Colonic mucosa (tissue), 4 donors: ENCODE data around the gene RIPOR3. TPM values are rescaled to one million over a fixed set of nuclear protein-coding genes. Genes with fewer than 3 reads are reported as not detected.
A peak's percentile ranks its signal among the peaks of the same experiment; 100 is the strongest.

Experiments used
- DNase-seq: peaks from one replicate; pipeline ENCODE4 v3.0.0-alpha.2; 2020
- H3K27ac ChIP-seq: fragments of 200-600 bp; one replicate; pipeline ENCODE4 v1.8.0; 2021
- H3K27me3 ChIP-seq: fragments of 200-600 bp; one replicate; pipeline ENCODE4 v1.8.0; 2021
- H3K36me3 ChIP-seq: fragments of 200-600 bp; one replicate; pipeline ENCODE4 v1.8.0; 2021
- H3K4me1 ChIP-seq: fragments of 200-600 bp; one replicate; pipeline ENCODE4 v1.8.0; 2021; ENCODE audit warnings: mild to moderate bottlenecking
- H3K4me3 ChIP-seq: fragments of 200-600 bp; one replicate; pipeline ENCODE4 v1.8.0; 2021
- H3K9ac ChIP-seq, 2 donors: one replicate each; pipeline ENCODE4 v1.7.0; 2013; ENCODE audit warnings: control low read depth in 2 of 2, low read depth in 2 of 2, low read length in 2 of 2
- H3K9me3 ChIP-seq: fragments of 200-600 bp; one replicate; pipeline ENCODE4 v1.8.0; 2021
- intact Hi-C: fragments of 100-400 bp; cut with DNase I; formaldehyde crosslinking; loops from one replicate; pipeline ENCODE4 v1.14.1; 2022
- total RNA-seq, 2 donors: library from RNA; stranded (reverse); fragmentation: NEBNext Ultra II Directional in 1 of 2; extraction: Animal tissue kit (Norgen Biotek cat#: 25700) in 1 of 2; gene quantifications; one replicate each; pipeline ENCODE4 v1.2.1, GENCODE V29; 2021
- TF ChIP-seq, protein P1 (sequence below): fragments of 200-600 bp; IDR thresholded peaks from one replicate; pipeline ENCODE4 v1.8.0; 2022; ENCODE audit warnings: antibody characterized with exemption, mild to moderate bottlenecking
- donor health status: healthy.
- donor health status: DM: no; HTN: no; CAD: no.
- donor health status: DM: no; HTN: no; CAD: no.

The RIPOR3 gene
- total RNA-seq, 2 donors from 2014 or later, result 1.9 to 2.9 TPM

DNA sequence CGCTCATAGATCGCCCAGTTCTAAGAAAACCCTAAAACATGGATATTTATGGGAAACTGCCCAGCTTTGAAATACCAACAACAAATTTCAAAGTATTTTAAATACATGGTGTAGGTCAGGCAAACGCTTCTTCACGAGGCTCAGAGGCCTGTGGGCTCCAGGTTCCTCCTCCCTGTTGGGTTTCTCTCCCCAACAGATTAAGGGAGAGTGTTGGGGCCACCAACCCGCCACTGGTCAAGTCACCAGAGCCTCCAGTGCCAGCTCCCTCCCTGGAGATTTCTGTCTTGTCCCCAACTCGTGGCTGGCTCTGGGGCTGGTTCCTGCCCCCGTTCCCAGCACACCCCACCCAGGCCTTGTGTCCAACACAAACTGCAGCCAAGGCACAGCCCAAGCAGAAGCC is 93.3 kb downstream of the RIPOR3 start:
- Histone ChIP-seq H3K9ac (no peak overlapping the region), H3K4me3 (no peak overlapping the region), H3K4me1 (peaks cover 4% of the 10 kb centered on the region), H3K36me3 (no peaks in the 10 kb centered on the region), H3K27me3 (no peaks in the 10 kb centered on the region), H3K27ac (no peak overlapping the region), H3K9me3 (no peaks in the 10 kb centered on the region)
- TF ChIP-seq, protein P1, sequence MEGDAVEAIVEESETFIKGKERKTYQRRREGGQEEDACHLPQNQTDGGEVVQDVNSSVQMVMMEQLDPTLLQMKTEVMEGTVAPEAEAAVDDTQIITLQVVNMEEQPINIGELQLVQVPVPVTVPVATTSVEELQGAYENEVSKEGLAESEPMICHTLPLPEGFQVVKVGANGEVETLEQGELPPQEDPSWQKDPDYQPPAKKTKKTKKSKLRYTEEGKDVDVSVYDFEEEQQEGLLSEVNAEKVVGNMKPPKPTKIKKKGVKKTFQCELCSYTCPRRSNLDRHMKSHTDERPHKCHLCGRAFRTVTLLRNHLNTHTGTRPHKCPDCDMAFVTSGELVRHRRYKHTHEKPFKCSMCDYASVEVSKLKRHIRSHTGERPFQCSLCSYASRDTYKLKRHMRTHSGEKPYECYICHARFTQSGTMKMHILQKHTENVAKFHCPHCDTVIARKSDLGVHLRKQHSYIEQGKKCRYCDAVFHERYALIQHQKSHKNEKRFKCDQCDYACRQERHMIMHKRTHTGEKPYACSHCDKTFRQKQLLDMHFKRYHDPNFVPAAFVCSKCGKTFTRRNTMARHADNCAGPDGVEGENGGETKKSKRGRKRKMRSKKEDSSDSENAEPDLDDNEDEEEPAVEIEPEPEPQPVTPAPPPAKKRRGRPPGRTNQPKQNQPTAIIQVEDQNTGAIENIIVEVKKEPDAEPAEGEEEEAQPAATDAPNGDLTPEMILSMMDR, result no peak
- intact Hi-C loops, result no loop called here
- DNase-seq, result no peak

DNA sequence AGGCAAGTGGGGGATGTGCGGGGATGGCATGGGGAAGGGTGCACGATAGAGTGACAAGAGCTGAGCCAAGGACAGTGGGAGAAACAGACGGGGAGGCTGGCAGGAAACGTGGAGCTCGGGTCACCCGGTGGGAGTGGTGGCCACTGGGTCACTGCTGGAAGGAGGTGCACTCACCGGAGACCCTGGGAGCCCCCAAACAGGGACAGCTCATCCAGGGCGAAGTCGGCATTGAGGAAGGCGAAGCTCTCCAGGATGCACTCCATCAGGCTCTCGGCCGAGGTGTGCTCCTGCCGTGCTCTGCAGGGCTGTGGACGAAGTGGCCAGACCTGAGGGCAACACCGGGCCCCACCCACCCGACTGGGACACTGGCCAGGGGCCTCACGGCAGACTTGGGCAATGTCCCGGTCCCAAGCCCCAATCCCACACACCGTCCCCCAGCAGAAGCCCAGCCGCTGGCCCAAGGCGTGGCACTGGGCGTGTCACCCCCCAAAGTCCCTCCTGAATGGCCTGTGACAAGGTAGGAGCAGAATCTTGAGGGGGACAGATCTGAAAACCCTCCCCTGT is 93.9 kb downstream of the RIPOR3 start:
- intact Hi-C loops, result no loop called here
- no peaks in the 10 kb centered on the region for H3K36me3 ChIP-seq
- no peaks in the 10 kb centered on the region for H3K9me3 ChIP-seq
- no peak for DNase-seq
- TF ChIP-seq, protein P1, result no peak
- H3K27me3 ChIP-seq, result no peaks in the 10 kb centered on the region
- no peak overlapping the region for H3K27ac ChIP-seq
- no peak overlapping the region for H3K4me3 ChIP-seq
- H3K9ac ChIP-seq, result no peak overlapping the region
- H3K4me1 ChIP-seq, result peaks cover 4% of the 10 kb centered on the region

DNA sequence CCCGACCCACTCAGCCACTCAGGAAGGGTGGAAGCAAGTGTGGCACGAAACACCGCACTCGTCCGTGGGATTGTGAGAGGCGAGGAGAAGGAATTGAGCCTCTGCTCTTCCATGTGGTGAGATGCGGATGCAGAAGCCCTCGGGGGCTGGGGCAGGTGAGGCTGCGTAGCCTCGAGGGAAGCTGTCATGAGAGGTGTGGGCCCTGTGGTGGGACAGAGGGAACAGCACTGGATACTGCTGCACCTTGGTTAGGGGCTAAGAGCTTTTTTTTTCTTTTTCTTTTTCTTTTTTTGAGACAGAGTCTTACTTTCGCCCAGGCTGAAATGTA is 94.7 kb downstream of the RIPOR3 start:
- H3K9me3 ChIP-seq, result no peaks in the 10 kb centered on the region
- TF ChIP-seq, protein P1, result no peak
- H3K27ac ChIP-seq, result no peak overlapping the region
- intact Hi-C loops, result no loop called here
- H3K4me3 ChIP-seq, result no peak overlapping the region
- H3K9ac ChIP-seq, result no peak overlapping the region
- H3K36me3 ChIP-seq, result no peaks in the 10 kb centered on the region
- H3K27me3 ChIP-seq, result no peaks in the 10 kb centered on the region
- no peak for DNase-seq
- peaks cover 4% of the 10 kb centered on the region for H3K4me1 ChIP-seq

DNA sequence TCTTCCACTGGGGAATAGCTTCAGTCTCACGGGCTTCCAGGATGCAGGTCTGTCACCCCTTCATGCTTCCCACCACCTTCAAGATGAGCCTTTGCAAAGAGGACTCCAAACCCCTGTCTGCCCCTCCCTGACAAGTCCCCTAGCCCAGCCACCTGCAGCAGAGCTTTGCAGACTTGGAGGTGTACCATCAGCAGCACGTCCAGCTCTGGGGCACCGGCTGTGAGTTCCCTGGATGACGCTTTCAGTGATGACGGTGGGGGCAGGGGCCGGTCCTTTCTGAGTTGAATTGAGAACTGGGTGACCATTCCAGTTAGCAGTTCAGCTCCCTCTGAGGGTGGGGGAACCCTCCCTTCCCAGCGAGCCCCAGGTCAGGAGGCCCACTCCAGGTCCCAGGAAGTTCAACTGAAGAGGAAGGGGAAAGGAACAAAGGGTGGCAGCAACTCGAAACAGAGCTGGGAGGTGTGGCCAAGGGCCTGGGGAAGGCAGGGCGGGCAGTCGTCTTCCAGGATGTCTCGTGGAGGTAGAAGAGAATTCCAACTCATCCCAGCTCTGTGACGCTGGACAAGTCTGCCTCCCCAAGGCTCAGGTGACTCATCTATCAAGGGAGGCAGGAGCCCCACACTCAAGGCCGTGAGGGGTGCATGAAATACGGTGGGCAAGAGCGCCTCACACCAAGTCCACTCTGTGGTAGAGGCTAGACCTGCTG is 95.2 kb downstream of the RIPOR3 start:
- no peak for DNase-seq
- intact Hi-C loops, result no loop called here
- H3K4me1 ChIP-seq, result peaks cover 4% of the 10 kb centered on the region

DNA sequence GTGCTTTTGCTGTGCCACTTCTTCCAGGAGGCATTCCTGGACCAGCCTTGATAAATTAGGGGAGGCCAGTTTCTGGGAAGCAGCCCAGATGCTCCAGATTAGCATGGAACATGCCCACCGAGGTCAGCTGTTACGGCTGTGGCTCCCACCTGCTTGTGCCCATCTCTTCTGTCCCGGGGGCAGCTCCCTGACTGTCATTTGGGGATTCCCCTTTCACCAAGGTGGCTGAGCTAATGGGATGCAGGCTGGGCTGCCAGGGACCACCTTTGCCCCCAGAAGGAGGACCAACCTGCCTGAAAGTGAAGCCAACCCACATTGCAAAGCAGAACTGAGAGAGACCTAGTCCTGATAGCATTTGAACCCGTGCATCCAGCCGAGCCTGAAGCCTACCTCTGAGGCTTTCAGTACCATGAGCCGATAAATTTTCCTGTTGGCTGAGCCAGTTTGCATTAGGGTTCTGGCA is 95.9 kb downstream of the RIPOR3 start:
- intact Hi-C loops, result no loop called here
- Histone ChIP-seq H3K36me3 (no peaks in the 10 kb centered on the region), H3K4me1 (peaks cover 4% of the 10 kb centered on the region), H3K4me3 (no peak overlapping the region), H3K9ac (no peak overlapping the region), H3K9me3 (no peaks in the 10 kb centered on the region), H3K27ac (no peak overlapping the region), H3K27me3 (no peaks in the 10 kb centered on the region)
- no peak for DNase-seq
- TF ChIP-seq, protein P1, result no peak

More for the DNA sequence above, 95.2 kb downstream of the RIPOR3 start:
- no peaks in the 10 kb centered on the region for H3K36me3 ChIP-seq
- no peaks in the 10 kb centered on the region for H3K27me3 ChIP-seq
- TF ChIP-seq, protein P1, result no peak
- no peak overlapping the region for H3K4me3 ChIP-seq
- no peak overlapping the region for H3K27ac ChIP-seq
- no peaks in the 10 kb centered on the region for H3K9me3 ChIP-seq
- peak overlapping the region in 1 of 2 donors; percentile 35 for H3K9ac ChIP-seq
